ENCODE measurements around the gene CCDC33.

DNA sequence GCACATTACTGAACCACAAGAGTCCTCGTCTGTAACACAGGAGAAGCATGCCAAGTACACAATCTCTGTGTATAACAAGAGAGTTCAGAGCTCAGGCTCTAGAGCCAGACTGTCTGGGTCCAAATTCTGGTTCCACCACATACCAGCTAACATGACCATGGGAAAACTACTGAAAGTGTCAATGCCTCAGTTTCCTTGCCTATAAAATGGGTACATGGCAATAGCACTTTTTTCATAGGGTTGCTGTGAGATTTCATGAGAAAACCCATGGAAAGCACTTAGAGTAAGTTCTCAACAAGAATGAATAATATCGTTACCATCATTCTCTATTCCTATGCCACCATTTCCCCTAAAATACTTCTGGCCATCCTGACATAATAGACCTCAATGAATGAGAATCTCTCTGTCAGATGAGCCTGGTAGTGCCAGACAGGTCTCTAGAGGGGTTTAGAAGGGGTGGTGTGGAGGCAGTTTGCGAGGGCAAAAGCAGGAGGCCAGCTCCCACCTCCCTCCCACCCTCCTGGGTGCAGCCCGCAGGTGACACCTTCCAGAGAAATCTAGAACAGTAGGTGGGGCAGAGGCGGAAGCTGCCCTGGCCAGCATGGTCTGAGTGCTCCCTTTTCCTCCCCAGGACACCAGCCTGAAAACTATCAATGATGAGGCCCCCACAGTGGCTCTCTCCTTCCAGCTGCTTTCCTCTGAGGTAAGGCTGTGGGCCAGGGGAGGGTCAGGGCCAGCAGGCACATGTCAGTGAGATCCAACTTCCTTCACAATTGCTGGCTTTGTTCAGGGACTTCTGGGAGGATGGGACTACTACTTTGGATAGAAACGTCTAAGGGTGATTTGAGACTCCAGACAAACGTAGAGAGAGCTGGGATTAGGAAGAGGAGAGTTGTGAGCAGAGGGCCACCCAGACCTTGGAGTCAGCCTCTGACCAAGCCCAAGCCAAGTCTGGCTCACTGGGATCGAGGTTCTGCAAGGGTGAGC, 45.3 kb downstream of the CCDC33 start:
- TF ChIP-seq, protein P1, sequence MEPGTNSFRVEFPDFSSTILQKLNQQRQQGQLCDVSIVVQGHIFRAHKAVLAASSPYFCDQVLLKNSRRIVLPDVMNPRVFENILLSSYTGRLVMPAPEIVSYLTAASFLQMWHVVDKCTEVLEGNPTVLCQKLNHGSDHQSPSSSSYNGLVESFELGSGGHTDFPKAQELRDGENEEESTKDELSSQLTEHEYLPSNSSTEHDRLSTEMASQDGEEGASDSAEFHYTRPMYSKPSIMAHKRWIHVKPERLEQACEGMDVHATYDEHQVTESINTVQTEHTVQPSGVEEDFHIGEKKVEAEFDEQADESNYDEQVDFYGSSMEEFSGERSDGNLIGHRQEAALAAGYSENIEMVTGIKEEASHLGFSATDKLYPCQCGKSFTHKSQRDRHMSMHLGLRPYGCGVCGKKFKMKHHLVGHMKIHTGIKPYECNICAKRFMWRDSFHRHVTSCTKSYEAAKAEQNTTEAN (CRISPR knock-in tag; IDR thresholded peaks at IDR 0.05) = no peak
- no peak for TF ChIP-seq JUN (CRISPR knock-in tag; IDR thresholded peaks at IDR 0.05)
- TF ChIP-seq, protein P2, sequence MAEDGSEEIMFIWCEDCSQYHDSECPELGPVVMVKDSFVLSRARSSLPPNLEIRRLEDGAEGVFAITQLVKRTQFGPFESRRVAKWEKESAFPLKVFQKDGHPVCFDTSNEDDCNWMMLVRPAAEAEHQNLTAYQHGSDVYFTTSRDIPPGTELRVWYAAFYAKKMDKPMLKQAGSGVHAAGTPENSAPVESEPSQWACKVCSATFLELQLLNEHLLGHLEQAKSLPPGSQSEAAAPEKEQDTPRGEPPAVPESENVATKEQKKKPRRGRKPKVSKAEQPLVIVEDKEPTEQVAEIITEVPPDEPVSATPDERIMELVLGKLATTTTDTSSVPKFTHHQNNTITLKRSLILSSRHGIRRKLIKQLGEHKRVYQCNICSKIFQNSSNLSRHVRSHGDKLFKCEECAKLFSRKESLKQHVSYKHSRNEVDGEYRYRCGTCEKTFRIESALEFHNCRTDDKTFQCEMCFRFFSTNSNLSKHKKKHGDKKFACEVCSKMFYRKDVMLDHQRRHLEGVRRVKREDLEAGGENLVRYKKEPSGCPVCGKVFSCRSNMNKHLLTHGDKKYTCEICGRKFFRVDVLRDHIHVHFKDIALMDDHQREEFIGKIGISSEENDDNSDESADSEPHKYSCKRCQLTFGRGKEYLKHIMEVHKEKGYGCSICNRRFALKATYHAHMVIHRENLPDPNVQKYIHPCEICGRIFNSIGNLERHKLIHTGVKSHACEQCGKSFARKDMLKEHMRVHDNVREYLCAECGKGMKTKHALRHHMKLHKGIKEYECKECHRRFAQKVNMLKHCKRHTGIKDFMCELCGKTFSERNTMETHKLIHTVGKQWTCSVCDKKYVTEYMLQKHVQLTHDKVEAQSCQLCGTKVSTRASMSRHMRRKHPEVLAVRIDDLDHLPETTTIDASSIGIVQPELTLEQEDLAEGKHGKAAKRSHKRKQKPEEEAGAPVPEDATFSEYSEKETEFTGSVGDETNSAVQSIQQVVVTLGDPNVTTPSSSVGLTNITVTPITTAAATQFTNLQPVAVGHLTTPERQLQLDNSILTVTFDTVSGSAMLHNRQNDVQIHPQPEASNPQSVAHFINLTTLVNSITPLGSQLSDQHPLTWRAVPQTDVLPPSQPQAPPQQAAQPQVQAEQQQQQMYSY (CRISPR knock-in tag; IDR thresholded peaks at IDR 0.05) = no peak
- TF ChIP-seq, protein P3, sequence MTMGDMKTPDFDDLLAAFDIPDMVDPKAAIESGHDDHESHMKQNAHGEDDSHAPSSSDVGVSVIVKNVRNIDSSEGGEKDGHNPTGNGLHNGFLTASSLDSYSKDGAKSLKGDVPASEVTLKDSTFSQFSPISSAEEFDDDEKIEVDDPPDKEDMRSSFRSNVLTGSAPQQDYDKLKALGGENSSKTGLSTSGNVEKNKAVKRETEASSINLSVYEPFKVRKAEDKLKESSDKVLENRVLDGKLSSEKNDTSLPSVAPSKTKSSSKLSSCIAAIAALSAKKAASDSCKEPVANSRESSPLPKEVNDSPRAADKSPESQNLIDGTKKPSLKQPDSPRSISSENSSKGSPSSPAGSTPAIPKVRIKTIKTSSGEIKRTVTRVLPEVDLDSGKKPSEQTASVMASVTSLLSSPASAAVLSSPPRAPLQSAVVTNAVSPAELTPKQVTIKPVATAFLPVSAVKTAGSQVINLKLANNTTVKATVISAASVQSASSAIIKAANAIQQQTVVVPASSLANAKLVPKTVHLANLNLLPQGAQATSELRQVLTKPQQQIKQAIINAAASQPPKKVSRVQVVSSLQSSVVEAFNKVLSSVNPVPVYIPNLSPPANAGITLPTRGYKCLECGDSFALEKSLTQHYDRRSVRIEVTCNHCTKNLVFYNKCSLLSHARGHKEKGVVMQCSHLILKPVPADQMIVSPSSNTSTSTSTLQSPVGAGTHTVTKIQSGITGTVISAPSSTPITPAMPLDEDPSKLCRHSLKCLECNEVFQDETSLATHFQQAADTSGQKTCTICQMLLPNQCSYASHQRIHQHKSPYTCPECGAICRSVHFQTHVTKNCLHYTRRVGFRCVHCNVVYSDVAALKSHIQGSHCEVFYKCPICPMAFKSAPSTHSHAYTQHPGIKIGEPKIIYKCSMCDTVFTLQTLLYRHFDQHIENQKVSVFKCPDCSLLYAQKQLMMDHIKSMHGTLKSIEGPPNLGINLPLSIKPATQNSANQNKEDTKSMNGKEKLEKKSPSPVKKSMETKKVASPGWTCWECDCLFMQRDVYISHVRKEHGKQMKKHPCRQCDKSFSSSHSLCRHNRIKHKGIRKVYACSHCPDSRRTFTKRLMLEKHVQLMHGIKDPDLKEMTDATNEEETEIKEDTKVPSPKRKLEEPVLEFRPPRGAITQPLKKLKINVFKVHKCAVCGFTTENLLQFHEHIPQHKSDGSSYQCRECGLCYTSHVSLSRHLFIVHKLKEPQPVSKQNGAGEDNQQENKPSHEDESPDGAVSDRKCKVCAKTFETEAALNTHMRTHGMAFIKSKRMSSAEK (CRISPR knock-in tag; IDR thresholded peaks at IDR 0.05; ENCODE audit: borderline replicate concordance) = no peak
- TF ChIP-seq, protein P4, sequence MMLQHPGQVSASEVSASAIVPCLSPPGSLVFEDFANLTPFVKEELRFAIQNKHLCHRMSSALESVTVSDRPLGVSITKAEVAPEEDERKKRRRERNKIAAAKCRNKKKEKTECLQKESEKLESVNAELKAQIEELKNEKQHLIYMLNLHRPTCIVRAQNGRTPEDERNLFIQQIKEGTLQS (CRISPR knock-in tag; conservative IDR thresholded peaks at IDR 0.05) = no peak
- TF ChIP-seq, protein P5, sequence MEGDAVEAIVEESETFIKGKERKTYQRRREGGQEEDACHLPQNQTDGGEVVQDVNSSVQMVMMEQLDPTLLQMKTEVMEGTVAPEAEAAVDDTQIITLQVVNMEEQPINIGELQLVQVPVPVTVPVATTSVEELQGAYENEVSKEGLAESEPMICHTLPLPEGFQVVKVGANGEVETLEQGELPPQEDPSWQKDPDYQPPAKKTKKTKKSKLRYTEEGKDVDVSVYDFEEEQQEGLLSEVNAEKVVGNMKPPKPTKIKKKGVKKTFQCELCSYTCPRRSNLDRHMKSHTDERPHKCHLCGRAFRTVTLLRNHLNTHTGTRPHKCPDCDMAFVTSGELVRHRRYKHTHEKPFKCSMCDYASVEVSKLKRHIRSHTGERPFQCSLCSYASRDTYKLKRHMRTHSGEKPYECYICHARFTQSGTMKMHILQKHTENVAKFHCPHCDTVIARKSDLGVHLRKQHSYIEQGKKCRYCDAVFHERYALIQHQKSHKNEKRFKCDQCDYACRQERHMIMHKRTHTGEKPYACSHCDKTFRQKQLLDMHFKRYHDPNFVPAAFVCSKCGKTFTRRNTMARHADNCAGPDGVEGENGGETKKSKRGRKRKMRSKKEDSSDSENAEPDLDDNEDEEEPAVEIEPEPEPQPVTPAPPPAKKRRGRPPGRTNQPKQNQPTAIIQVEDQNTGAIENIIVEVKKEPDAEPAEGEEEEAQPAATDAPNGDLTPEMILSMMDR (IDR thresholded peaks at IDR 0.05) = no peak
- TF ChIP-seq, protein P6, sequence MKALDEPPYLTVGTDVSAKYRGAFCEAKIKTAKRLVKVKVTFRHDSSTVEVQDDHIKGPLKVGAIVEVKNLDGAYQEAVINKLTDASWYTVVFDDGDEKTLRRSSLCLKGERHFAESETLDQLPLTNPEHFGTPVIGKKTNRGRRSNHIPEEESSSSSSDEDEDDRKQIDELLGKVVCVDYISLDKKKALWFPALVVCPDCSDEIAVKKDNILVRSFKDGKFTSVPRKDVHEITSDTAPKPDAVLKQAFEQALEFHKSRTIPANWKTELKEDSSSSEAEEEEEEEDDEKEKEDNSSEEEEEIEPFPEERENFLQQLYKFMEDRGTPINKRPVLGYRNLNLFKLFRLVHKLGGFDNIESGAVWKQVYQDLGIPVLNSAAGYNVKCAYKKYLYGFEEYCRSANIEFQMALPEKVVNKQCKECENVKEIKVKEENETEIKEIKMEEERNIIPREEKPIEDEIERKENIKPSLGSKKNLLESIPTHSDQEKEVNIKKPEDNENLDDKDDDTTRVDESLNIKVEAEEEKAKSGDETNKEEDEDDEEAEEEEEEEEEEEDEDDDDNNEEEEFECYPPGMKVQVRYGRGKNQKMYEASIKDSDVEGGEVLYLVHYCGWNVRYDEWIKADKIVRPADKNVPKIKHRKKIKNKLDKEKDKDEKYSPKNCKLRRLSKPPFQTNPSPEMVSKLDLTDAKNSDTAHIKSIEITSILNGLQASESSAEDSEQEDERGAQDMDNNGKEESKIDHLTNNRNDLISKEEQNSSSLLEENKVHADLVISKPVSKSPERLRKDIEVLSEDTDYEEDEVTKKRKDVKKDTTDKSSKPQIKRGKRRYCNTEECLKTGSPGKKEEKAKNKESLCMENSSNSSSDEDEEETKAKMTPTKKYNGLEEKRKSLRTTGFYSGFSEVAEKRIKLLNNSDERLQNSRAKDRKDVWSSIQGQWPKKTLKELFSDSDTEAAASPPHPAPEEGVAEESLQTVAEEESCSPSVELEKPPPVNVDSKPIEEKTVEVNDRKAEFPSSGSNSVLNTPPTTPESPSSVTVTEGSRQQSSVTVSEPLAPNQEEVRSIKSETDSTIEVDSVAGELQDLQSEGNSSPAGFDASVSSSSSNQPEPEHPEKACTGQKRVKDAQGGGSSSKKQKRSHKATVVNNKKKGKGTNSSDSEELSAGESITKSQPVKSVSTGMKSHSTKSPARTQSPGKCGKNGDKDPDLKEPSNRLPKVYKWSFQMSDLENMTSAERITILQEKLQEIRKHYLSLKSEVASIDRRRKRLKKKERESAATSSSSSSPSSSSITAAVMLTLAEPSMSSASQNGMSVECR (CRISPR knock-in tag; IDR thresholded peaks at IDR 0.05; ENCODE audit: borderline replicate concordance) = no peak
- no peak for TF ChIP-seq TEAD4 (CRISPR knock-in tag; IDR thresholded peaks at IDR 0.05)
- TF ChIP-seq CREB1 (CRISPR knock-in tag; IDR thresholded peaks at IDR 0.05) = no peak
- TF ChIP-seq SMAD3 (CRISPR knock-in tag; IDR thresholded peaks at IDR 0.05; ENCODE audit: borderline replicate concordance) = no peak

Data from WTC11 (cell line).